GM19397 (cell line): ENCODE data around the gene MPG.

ENCODE experiments used
- ATAC-seq: cut with Tn5 transposase; IDR thresholded peaks from one replicate; pipeline ENCODE4 v1.9.1; 2021; ENCODE audit warnings: mild to moderate bottlenecking, moderate library complexity; ENCODE audit not compliant: unreplicated experiment

The MPG gene

DNA sequence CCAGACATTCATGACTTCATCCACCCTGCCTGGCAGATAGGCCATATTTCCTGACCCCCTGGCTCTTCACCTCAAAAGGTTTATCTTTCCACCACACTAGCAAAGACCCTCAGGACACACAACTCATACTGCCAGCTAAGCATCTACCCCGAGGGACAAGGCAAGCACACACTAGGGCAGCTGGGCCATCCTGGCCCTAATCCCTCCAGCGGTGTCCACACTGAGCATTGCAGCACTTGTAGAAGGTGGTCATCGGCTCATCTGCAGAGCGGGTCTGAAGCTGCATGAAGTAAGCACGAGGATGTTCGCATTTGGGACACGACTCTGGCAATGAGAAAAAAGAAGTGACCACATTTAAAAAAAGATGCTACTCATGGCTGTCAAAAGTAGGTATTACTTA is 30.8 kb upstream of the MPG start:
- no peak for ATAC-seq

DNA sequence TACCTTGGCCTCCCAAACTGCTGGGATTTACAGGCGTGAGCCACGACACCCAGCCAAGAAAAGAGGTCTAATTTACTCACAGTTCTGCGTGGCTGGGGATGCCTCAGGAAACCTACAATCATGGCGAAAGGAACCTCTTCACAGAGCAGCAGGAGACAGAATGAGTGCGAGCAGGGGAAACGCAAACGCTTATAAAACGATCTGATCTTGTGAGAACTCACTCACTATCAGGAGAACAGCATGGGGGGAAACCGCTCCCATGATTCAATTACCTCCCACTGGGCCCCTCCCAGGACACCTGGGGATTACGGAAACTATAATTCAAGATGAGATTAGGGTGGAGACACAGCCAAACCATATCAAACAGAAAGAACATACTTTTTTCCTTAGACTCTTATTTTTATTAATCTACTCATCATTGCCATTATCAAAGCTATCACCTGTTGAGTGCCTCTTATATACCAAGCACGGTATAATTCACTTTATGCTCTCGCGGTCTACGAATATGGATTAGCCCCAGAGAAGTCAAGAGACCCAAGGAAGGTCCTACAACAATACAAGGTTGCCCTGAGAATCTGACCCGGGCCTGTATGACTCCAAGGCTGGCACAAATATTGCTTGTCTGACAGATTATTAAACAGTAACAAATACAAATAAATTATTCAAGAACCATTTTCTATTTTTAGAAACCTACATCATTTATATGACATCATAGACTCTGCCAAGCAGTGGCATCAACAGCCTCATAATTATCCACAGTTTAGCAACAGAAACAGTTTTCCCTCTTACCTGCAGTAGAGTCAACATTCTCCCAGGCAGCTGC is 27.0 kb upstream of the MPG start:
- no peak for ATAC-seq

DNA sequence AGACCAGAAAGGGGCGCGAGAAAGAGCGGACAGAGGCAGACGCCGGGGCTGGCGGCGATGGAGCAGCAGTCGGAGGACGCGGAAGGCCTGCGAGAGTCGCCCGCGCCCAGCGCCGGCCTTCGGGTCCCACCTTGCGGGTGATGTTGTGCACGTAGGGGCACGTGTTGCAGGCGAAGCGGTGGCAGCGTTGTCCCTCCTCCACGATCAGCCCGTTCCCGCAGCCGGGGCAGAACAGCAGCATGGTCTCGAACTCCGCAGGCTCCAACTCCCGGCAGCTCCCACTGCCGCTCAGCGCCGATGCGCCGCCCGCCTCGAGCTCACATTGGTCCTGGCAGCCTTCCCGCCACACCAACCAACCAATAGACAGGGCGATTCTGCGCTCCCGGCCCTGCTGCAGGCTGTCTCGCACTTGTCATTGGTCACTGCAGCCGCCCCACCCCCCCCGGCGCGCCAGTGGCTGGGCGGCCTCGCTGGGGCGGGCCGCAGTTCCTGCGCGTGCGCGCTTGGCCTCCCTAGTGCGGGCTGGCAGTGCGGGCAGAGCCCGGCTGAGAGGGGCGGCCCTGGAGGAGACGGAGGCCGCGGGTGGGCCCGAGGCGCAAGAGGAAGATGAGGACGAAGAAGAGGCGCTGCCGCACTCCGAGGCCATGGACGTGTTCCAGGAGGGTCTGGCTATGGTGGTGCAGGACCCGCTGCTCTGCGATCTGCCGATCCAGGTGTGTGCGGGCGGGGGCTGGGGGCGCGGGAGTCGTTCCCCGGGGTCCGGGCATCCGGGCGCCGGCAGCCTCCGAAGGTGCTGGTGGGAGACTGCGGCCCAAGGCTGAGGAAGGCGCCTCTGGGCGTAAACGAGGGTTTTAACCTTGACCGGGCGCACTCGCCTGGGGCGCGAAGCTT is 24.4 kb upstream of the MPG start, which contains the start of the genes POLR3K and SNRNP25:
Gene POLR3K, minus strand, starts transcription at position 263 of the 891 bp plus-strand sequence. Its CDS starts 22 bp downstream, at position 241.
Gene SNRNP25, plus strand, starts transcription at position 483 of the 891 bp plus-strand sequence. Its CDS starts 189 bp downstream, at position 672.
- ATAC-seq: peak; percentile 89

DNA sequence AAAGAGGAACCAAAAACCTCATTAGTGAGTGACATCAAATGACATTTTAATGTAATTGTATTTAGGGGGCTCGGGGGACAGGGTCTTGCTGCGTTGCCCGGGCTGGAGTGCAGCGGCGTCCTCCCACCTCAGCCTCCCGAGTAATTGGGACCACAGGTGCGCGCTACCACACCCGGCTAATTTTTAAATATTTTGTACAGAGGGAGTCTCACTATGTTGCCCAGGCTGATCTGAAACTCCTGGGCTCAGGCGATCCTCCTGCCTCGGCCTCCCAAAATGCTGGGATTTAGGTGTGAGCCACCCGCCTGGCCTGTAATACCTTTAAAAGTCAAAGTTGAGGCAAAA is 23.8 kb upstream of the MPG start:
- ATAC-seq: no peak

DNA sequence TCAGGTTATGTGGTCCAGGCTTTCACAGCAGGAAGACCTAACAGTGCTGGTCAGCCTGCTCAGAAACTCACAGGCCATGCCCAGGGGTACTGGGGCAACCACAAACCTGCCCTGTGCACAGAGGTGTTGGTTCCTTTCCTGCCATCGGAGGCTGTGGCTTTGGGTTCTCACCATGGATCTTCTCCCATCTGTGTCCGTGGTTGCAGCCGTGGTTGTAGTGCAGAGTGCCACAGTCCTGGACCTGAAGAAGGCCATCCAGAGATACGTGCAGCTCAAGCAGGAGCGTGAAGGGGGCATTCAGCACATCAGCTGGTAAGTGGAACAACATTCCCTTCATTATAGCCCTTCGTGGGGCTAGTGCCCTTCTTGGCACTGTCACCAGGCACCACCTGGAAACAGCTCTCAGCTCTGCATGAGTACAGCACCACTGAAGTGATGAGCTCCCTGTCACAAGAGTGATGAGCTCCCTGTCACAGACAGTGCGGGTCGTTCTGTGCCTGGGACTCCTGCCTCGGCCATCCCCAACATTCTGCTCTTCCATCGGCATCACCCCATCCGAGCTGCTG is 22.4 kb upstream of the MPG start:
- ATAC-seq: no peak

DNA sequence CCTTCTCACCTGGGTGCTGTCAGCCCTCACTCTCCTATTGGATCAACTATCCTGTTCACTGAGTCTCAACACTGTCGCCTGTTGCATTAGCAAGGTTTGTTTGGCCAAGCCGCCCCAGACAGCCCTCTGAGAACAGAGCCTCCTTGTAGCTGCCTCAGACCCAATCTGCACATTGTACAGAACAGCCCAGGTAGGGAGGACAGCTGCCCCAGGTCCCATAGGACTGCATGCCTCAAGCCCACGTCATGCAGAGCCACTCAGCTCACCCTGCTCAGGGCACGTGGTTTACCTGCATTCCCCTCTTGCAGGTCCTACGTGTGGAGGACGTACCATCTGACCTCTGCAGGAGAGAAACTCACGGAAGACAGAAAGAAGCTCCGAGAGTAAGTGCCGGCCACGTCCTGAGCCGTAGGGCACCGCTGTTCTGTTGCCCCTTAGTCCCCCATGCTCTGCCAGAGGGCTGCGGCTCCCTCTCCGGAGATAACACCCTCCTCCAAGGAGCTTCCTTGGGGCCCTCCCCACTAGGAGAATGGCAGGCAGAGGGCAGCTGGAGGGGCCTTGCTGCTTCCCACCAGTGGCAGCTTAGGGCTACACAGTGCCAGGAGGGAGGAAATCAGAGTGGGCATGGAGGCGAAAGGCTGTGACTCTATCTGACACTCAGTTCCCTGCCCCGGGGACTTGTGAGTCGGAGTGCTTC is 21.6 kb upstream of the MPG start:
- ATAC-seq: no peak

DNA sequence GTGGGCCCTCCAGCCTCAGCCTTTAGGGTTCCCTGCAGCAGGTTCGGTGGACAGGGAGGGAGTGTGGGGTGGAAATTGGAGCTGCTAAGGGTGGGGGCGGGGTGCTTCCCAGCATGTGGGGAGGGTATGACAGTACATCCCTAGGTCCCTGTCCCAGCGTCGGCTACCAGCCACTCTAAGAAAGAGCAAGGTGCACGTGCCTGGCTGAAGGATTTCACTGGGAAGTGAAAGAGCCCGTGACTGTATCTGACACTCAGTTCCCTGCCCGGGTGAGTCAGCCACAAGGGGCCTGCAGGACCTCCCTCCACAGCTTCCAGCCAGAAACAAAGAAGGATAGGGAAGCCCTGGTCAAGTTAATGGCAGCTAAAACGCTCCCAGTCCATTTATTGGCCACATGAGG is 20.3 kb upstream of the MPG start:
- no peak for ATAC-seq

DNA sequence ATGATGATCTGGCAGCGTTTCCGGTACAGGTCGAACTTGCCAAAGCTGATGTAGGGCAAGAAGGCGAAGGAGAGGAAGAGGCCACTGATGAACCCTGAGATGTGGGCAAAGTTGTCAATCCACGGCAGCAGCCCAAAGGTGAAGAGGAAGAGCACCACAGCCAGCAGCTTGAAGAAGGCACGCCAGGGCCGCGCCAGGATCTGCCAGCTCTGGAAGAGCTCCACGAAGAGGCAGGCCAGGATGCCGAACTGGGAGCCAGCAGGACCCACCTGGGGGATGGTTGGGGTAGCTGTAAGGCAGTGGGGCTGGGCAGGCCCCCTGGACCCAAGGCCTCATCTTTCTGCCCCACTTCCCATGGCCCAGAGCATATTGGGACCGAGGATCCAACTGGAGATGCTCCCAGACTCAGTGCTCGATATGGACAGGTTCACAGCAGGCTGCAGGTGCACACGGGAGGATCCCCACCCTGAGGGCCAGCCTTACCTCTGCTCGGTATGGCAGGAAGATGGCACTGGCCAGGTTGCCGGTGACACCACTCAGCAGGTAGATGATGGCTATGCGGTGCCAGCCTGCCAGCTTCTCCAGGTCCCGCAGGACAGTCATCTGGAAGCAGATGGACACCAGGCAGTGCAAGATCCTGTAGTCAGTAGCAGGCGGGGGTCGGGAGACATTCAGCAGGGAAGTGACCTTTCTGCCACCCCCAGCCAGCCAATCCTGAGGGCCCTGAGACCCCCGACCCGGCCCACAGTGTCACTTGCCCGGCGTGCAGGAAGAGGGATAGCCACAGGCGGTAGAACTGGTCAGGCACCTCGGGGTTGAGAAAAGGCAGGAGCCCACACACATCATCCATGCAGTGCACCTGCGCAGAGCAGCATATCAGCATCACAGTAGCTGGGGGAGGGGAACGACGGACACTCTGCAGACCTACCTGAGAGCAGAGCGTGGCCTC is 19.3 kb upstream of the MPG start:
- no peak for ATAC-seq

DNA sequence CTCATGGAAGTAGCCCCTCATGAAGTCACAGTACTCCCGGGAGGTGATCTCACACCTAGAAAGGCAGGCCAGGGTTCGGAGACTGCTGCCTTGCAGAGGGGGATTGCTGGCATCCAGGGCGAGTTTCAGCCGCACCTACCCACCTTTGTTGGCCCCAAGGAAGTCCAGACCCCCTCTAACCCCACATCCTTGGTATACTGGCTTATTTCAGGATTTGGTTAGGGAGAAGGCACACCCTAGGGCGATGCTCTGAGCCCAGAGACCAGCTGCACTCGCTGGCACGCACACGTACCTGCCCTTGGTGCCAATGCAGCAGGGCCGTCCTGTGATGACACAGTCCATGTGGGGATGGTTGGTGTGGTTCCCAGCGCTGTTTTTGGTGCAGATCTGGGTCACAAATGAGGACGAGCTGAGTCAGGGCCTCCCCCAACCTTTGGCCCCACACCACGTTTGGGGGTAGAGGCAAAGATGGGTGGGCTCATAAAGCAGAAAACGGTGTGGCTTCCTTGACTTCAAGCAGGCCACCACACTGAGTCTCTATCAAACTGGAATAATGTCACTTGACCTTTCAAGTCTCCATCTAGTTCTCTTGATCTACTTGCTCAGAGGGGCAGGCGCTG is 18.5 kb upstream of the MPG start:
- no peak for ATAC-seq

DNA sequence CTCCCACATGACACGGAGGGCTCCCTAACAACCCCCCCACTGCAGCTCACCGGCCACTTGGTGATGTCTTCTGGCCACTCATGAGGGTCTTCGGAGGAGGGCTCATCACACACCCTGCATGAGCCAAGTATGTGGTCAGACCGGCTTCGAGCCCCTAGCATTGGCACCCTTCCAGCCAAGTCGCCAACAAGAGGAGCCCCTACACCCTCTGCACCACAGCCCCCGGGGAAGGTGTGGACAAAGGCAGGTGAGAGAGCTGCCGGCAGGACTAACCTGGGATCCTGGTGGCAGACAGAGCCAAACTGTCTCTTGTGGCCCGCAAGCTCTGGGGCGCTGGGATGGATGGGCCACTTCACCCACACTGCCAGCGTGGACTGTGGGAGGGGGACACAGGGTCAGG is 17.9 kb upstream of the MPG start:
- no peak for ATAC-seq

DNA sequence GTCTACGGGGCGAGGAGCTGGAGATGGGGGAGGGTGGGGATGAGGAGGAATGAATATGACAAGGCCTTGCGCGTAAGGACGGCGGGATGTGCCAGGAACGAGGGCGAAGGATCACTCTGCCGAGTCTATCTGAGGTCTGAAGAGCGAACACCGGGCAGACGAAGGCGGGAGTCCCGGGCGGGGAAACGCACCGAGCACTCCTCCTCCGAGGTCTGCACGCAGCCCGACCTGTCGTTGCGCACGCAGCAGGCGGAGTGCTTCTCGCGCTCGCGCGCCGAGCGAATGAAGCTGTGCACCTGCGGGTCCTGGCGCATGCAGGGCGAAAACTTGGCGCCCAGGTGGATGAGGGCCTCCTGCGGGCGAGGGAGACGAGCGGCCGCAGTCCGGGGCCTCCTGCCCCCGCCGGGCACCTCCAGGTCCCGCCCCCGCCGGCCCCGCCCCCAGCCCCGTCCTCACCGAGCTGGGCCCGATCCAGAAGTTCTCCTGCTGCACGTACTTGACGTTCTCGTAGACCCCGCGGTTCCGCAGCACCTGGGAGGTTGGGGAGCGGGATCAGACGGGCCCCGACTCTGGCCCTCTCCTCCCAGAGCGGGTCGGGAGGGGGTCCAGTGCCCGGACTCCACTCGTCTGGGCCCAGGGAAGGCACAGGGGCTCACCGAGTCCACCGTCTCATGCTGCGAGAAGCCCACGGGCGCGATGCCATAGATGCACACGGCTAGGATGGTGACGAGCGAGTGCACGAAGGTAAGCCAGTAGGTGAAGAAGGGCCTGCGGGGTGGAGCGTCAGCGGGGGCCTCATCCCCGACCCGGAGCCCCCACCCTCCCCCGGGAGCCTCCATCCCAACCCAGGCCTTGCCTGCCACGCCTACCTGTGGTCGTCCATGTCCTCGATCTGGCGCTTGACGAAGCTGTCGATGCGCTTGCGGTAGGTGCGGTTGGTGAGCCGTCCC is 16.8 kb upstream of the MPG start:
- no peak for ATAC-seq

DNA sequence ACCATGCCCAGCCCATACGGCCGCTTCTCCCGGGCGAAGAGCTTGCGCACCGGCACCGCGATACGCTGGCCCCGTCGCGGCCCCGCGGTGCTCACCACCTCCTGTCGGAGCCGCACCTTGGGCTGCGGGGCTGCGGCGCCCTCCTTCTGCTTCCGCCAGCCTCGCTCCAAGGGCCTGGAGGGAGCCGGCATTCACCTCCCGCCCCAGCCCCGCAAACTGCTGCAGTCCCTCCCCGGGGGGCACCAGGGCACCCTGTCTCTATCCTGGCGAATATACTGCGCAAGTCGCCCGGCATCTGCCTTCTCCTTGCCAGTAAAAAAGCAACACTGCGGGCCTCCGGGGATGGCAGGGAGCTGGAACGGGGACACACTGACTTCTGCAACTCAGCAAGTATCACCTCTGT is 16.1 kb upstream of the MPG start:
- ATAC-seq: no peak

DNA sequence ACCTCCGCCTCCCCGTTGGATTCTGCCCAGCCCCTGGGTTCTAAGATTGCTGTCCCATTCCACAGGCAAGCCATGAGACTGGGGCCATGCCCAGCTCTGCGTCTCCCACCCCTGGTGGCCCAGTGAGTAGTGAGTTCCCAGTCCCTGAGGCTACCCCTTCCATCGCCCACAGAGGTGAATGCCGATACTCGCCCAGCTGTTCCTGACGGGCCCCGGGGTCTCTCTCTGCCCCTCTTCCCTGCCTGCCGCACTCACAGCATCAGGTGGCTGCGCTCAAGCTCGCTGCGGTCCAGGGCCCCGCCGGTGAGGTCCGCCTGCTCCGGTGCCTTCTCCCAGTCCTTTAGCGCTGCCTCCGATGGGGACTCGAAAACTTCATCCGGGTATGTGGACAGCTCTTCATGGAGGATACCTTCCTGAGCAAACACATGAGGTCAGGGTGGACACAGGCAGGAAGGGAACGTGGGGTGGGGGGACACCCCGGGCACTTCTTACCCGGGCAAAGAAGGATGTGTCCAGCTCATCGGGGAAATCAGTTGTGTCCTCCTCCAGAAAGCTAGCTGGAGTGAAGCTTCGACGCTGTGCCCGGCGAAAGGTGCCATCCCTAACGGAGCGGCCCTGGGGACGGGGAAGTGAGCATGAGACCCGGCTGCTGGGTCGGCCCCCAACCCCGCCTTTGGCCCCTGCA is 15.6 kb upstream of the MPG start:
- no peak for ATAC-seq

DNA sequence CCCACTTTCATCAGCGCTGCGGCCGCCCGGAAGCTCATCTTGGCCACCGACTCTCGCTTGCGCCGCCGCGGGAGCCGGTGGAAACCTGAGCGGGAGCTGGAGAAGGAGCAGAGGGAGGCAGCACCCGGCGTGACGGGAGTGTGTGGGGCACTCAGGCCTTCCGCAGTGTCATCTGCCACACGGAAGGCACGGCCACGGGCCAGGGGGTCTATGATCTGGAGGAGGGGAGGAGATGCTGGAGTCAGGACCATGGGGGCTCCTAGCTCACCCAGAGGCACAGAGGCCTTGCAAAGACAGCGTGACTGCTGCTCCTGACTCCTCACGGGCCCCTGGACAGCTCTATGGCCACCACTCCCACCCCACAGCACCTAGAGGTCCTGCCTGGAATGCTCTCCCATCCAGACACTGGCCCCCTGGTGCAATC is 15.0 kb upstream of the MPG start:
- no peak for ATAC-seq

DNA sequence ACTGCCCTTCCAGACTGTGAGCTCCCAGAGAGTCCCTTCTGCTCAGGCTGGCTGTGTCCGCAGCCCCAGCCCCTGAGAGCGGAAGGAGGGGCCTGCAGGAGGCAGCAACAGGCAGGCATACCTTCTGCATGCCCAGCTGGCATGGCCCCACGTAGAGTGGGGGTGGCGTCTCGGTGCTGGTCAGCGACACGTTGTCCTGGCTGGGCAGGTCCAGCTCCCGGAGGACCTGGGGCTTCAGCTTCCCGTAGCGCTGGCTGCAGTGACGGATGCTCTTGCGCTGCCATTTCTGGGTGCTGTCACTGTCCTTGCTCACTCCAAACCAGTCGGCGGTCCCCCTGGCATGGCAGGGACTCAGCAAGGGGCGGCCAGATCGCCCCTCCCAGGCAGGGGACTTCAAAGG is 14.6 kb upstream of the MPG start:
- no peak for ATAC-seq

DNA sequence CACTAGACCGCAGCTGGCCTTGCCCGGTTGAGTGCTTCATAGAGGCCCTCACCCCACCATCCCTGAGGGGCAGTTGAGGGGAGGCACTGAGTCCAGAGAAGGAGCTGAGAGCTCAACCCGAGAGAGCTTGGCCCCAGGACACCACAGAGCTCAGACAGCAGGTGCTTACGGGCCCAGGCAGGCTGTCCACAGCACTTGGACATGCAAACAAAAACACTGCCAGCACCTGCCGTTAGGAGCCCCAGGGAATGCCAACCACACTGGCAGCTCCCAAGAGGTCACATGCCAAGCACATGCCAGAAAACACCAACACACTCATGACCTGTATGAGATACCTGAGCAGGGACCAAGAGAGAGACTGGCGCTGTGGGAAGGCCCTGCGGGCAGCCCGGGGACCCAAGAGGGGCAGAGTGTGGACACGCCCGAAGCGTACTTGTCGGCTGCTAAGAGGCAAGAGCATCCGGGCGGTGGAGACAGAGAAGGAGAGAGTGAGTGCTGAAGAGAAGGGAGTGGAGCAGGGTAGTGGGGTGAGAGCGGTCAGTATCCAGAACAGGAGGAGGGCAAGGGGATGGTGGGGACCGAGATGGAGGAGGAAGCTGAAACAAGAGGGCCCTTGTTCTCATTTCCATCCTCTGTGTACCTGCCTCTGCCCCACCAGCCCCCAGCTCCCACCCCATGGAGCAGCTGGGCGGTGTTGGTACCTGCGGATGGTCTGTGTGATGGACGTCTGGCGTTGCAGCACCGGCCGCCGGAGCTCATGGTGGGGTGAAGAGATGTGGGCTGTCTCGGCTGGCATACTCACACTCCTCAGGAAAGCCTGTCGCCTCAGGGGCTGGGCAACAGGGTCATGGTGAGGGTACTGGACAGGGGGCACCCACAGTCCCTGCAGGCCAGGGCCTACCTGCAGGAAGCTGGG is 13.8 kb upstream of the MPG start:
- no peak for ATAC-seq

DNA sequence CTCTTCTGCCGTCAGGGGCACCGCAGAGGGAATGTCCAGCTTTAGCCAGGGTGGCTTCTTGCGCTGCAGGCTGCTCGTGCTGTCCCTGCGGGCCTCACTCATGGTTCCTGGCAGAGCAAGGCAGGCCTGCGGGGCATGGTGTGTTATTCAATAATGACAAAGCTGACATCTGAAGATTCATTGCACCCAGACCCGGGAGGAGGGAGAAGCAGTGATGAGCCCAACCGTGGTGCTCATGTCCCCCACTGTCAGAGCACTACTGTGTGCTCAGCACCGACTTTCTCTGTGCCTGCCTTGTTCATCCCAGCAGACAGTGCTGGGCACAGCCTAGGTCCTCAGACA is 13.1 kb upstream of the MPG start:
- ATAC-seq: no peak
